HepG2 (cell line): Measurements from ENCODE around the gene PDK2. TPM values are rescaled to one million over a fixed set of nuclear protein-coding genes. Genes with fewer than 3 reads are reported as not detected.
A peak's percentile ranks its signal among the peaks of the same experiment; 100 is the strongest.

Experiments used
- ATAC-seq: fragments of 200-7000 bp; cut with Tn5 transposase; 3 replicates; pipeline ENCODE4 v1.9.1; 2020; ENCODE audit warnings: mild to moderate bottlenecking, moderate library complexity
- BruUV-seq: library from RNA; stranded (reverse); fragments of 400-500 nt; replicated peaks from 2 replicates; lab custom pipeline; 2021; lab: Mats Ljungman, UMichigan
- CTCF ChIA-PET: fragments of 300-600 bp; formaldehyde crosslinking; extraction: SDS; loops from one replicate; lab custom pipeline; 2021; ENCODE audit warnings: low total read pairs, inconsistent platforms, low intra/inter-chr PET ratio; lab: Yijun Ruan, JAX
- POLR2A ChIA-PET: fragments of 350-600 bp; sonication (Branson Sonifier 250); formaldehyde crosslinking; loops from one replicate; lab custom pipeline; 2020; ENCODE audit warnings: antibody characterized with exemption, inconsistent platforms; lab: Yijun Ruan, JAX
- DNase-seq: peaks from one replicate; pipeline ENCODE4 v3.0.0-alpha.2; 2015; ENCODE audit warnings: low spot score
- FAIRE-seq: peaks from 3 replicates; lab custom pipeline; 2011; peaks lifted over from hg19 to GRCh38; lab: Jason Lieb, UNC
- H2AFZ ChIP-seq: one replicate; pipeline ENCODE4 v1.6.1; 2011; ENCODE audit warnings: low read length, inconsistent platforms
- H3K27ac ChIP-seq: fragments of 300-600 bp; 3 replicates; pipeline ENCODE4 v1.8.0; 2011; ENCODE audit warnings: mixed run types, mild to moderate bottlenecking, mixed read lengths, low read length, inconsistent platforms; ENCODE audit not compliant: insufficient read depth; ENCODE audit errors: extremely low read length
- H3K27me3 ChIP-seq, 2 experiments: fragments of 200-600 bp in 1 of 2; 2 replicates in 1 of 2; 3 replicates in 1 of 2; pipeline versions ENCODE4 v1.6.0 to v1.8.0; 2011; ENCODE audit warnings: low read length in 2 of 2, mild to moderate bottlenecking in 2 of 2, moderate library complexity in 2 of 2, inconsistent platforms in 1 of 2; ENCODE audit not compliant: insufficient read depth in 2 of 2, control insufficient read depth in 1 of 2
- H3K36me3 ChIP-seq, 2 experiments: fragments of 200-600 bp in 1 of 2; replicated peaks in 1 of 2; 2 replicates in 1 of 2; 3 replicates in 1 of 2; pipeline versions ENCODE4 v1.5.1 to v1.8.0; 2011; ENCODE audit warnings: low read length in 2 of 2, inconsistent platforms in 1 of 2; ENCODE audit not compliant: insufficient read depth in 2 of 2, control insufficient read depth in 1 of 2
- H3K4me1 ChIP-seq: 2 replicates; pipeline ENCODE4 v1.5.1; 2012; ENCODE audit warnings: low read length, inconsistent platforms; ENCODE audit not compliant: insufficient read depth
- H3K4me2 ChIP-seq: 2 replicates; pipeline ENCODE4 v1.6.0; 2011; ENCODE audit warnings: low read depth, low read length, inconsistent platforms
- H3K4me3 ChIP-seq, 3 experiments: fragments of 200-600 bp in 1 of 3; sonication (generic), shearing (Covaris generic) in 1 of 3; replicated peaks in 1 of 3; 2 replicates each; pipeline ENCODE4 v1.5.1; 2011 to 2016; ENCODE audit warnings: low read length in 3 of 3, inconsistent platforms in 2 of 3, low read depth in 2 of 3, mild to moderate bottlenecking in 2 of 3, control low read depth in 1 of 3, mixed read lengths in 1 of 3; ENCODE audit not compliant: insufficient read depth in 1 of 3
- H3K79me2 ChIP-seq: one replicate; pipeline ENCODE4 v1.6.1; 2011; ENCODE audit warnings: low read length, inconsistent platforms; ENCODE audit not compliant: insufficient read depth
- H3K9ac ChIP-seq: 2 replicates; pipeline ENCODE4 v1.6.0; 2011; ENCODE audit warnings: mild to moderate bottlenecking, low read depth, low read length, inconsistent platforms; ENCODE audit not compliant: insufficient read depth
- H3K9me3 ChIP-seq: 2 replicates; pipeline ENCODE4 v1.5.1; 2012; ENCODE audit warnings: mild to moderate bottlenecking, low read length
- H4K20me1 ChIP-seq: 2 replicates; pipeline ENCODE4 v1.6.0; 2011; ENCODE audit warnings: inconsistent platforms, mild to moderate bottlenecking, low read length, moderate library complexity; ENCODE audit not compliant: insufficient read depth
- ATF2 ChIP-seq: sonication (generic); formaldehyde crosslinking; IDR thresholded peaks from 2 replicates; pipeline ENCODE4 v1.4.0; 2020; ENCODE audit warnings: missing genetic modification reagents
- FOSL2 ChIP-seq: sonication (generic); formaldehyde crosslinking; IDR thresholded peaks from 2 replicates; pipeline ENCODE4 v1.4.0; 2020; ENCODE audit warnings: missing genetic modification reagents
- FOXA1 ChIP-seq, 2 experiments: fragments of 450-650 bp in 1 of 2; sonication (generic) in 1 of 2; formaldehyde crosslinking in 1 of 2; IDR thresholded peaks; 2 replicates each; pipeline versions ENCODE4 v1.4.0 to v1.6.1; 2016 to 2020; ENCODE audit warnings: missing genetic modification reagents in 1 of 2
- MXD3 ChIP-seq: IDR thresholded peaks from 2 replicates; pipeline ENCODE4 v1.6.1; 2016; ENCODE audit warnings: mild to moderate bottlenecking, missing biosample characterization, missing genetic modification reagents
- SALL1 ChIP-seq: sonication (generic); formaldehyde crosslinking; IDR thresholded peaks from 2 replicates; pipeline ENCODE4 v1.8.0; 2022; ENCODE audit warnings: mild to moderate bottlenecking, missing genetic modification reagents
- SOX6 ChIP-seq, 2 experiments: fragments of 450-650 bp in 1 of 2; sonication (generic) in 1 of 2; formaldehyde crosslinking in 1 of 2; IDR thresholded peaks; 2 replicates each; pipeline versions ENCODE4 v1.4.0 to v1.6.1; 2017 to 2020; ENCODE audit warnings: antibody characterized with exemption in 1 of 2, mild to moderate bottlenecking in 1 of 2, missing genetic modification reagents in 1 of 2
- ZBTB33 ChIP-seq: sonication (generic); formaldehyde crosslinking; IDR thresholded peaks from 2 replicates; pipeline ENCODE4 v1.4.0; 2020; ENCODE audit warnings: missing genetic modification reagents
- ZFYVE20 ChIP-seq: sonication (generic); formaldehyde crosslinking; IDR thresholded peaks from 2 replicates; pipeline ENCODE4 v1.8.0; 2023; ENCODE audit warnings: low read depth, mild to moderate bottlenecking, moderate library complexity, missing genetic modification reagents, borderline replicate concordance
- ZNF205 ChIP-seq: IDR thresholded peaks from 2 replicates; pipeline ENCODE4 v1.6.1; 2018; ENCODE audit warnings: missing biosample characterization, missing genetic modification reagents
- ZNF274 ChIP-seq: sonication (generic); formaldehyde crosslinking; IDR thresholded peaks from 2 replicates; pipeline ENCODE4 v1.5.1; 2020; ENCODE audit warnings: mild to moderate bottlenecking, missing genetic modification reagents
- ZNF646 ChIP-seq: sonication (generic); formaldehyde crosslinking; IDR thresholded peaks from 2 replicates; pipeline ENCODE4 v1.9.0; 2021; ENCODE audit warnings: mild to moderate bottlenecking, missing genetic modification reagents
- ZSCAN9 ChIP-seq: IDR thresholded peaks from 2 replicates; pipeline ENCODE4 v1.6.1; 2016; ENCODE audit warnings: borderline replicate concordance
- WGBS: methylation state at CpG from one replicate; pipeline ENCODE4 v1.1.6; 2017; ENCODE audit warnings: low lambda C conversion rate; 5-methylcytosine and 5-hydroxymethylcytosine counted together
- in situ Hi-C: cut with HindIII; loops from 2 replicates; pipeline ENCODE4 v1.10.0; 2017; ENCODE audit warnings: low pct_unique_long_range_greater_than_20kb; ENCODE audit not compliant: extremely low pct_ligation_motif_present
- intact Hi-C: fragments of 100-400 bp; cut with micrococcal nuclease; formaldehyde crosslinking; loops from one replicate; pipeline ENCODE4 v1.10.0; 2022; ENCODE audit not compliant: unreplicated experiment
- polyA plus RNA-seq, 8 experiments: library from polyadenylated mRNA; depleted of rRNA in 3 of 8; stranded (reverse) in 7 of 8; unstranded in 1 of 8; fragments of >200 nt; fragmentation: Illumina TruSeq in 4 of 8; extraction: Trizol in 4 of 8; gene quantifications; 2 replicates each; pipeline versions ENCODE4 v1.2.1 to v1.2.3, GENCODE V29; 2011 to 2016; ENCODE audit warnings: low read depth in 4 of 8, missing spikeins in 1 of 8, mixed read lengths in 1 of 8; ENCODE audit not compliant: insufficient read depth in 1 of 8
- total RNA-seq, 5 experiments: library from RNA; depleted of rRNA; stranded (reverse); fragments of >200 nt; fragmentation: Illumina TruSeq; extraction: Trizol; gene quantifications; 2 replicates each; pipeline ENCODE4 v1.2.3, GENCODE V29; 2016; ENCODE audit warnings: low read depth in 1 of 5

PDK2 gene
- total and polyA plus RNA-seq, 2 of the 13 experiments (the other 11 are each of a cell fraction or from before 2014, with no cell fraction given) = 18.5 to 59.7 TPM

GRCh38 chr17:50087246-50087911 lies 7.8 kb upstream of the PDK2 start:
- peak; percentile 87 for FAIRE-seq
- H3K36me3 ChIP-seq = no peaks in the 10 kb centered on the region
- TF ChIP-seq ZNF646 (CRISPR knock-in tag) (no peak), FOXA1 (IDR thresholded peaks at IDR 0.05) (no peak), FOXA1 (CRISPR knock-in tag; IDR thresholded peaks at IDR 0.05) (no peak), ZNF274 (CRISPR knock-in tag) (no peak), FOSL2 (CRISPR knock-in tag) (peak; percentile 44; the same call in 1 of the 2 replicates), ZFYVE20 (CRISPR knock-in tag) (no peak), ZBTB33 (CRISPR knock-in tag) (peak; percentile 17; the same call in 1 of the 2 replicates), ATF2 (peak; percentile 43; the same call in 1 of the 2 replicates), SOX6 (IDR thresholded peaks at IDR 0.05) (no peak), SOX6 (CRISPR knock-in tag; IDR thresholded peaks at IDR 0.05) (0 out of 2 replicates have a peak, but pooled peaks have one; percentile 17), ZNF205 (CRISPR knock-in tag) (no peak), ZSCAN9 (CRISPR knock-in tag) (no peak), MXD3 (CRISPR knock-in tag) (no peak), SALL1 (no peak)

More at GRCh38 chr17:50087246-50087911, 7.8 kb upstream of the PDK2 start:
- no peak overlapping the region for H3K4me2 ChIP-seq
- intact Hi-C loops = loop anchor here (1.0 to 10.0 kb wide), 2 partner anchors 60 to 223 kb away; no protein-coding TSS in a partner anchor
- H4K20me1 ChIP-seq = no peaks in the 10 kb centered on the region
- ChIA-PET CTCF (interaction anchor here (0.9 to 3.5 kb wide), 3 partner anchors 57 to 226 kb away, joined by 3 to 71 read pairs (median 4); no protein-coding TSS in a partner anchor), POLR2A (interaction anchor here (0.6 kb wide), 1 partner anchor 53 kb away, joined by 3 read pairs; no protein-coding TSS in a partner anchor)
- H3K4me1 ChIP-seq = no peaks in the 10 kb centered on the region
- no peak overlapping the region for H3K9ac ChIP-seq
- no peaks in the 10 kb centered on the region for H3K79me2 ChIP-seq
- H3K9me3 ChIP-seq = no peaks in the 10 kb centered on the region
- H3K27ac ChIP-seq = no peak overlapping the region
- ATAC-seq = peak; percentile 96
- BruUV-seq = no TSS peak
- WGBS = 2% methylated on average over 10 of the region's 10 CpGs
- DNase-seq = peak; percentile 66
- peaks cover 6 to 22% of the 10 kb centered on the region in 2 experiments; a peak in 4 of 5 replicates for H3K27me3 ChIP-seq
- H3K4me3 ChIP-seq = no peak overlapping the region
- in situ Hi-C loops = loop anchor here (5.0 to 10.0 kb wide), 2 partner anchors 60 to 223 kb away; no protein-coding TSS in a partner anchor
- no peak overlapping the region for H2AFZ ChIP-seq
